ENCODE measurements around the gene ACSS1.

DNA sequence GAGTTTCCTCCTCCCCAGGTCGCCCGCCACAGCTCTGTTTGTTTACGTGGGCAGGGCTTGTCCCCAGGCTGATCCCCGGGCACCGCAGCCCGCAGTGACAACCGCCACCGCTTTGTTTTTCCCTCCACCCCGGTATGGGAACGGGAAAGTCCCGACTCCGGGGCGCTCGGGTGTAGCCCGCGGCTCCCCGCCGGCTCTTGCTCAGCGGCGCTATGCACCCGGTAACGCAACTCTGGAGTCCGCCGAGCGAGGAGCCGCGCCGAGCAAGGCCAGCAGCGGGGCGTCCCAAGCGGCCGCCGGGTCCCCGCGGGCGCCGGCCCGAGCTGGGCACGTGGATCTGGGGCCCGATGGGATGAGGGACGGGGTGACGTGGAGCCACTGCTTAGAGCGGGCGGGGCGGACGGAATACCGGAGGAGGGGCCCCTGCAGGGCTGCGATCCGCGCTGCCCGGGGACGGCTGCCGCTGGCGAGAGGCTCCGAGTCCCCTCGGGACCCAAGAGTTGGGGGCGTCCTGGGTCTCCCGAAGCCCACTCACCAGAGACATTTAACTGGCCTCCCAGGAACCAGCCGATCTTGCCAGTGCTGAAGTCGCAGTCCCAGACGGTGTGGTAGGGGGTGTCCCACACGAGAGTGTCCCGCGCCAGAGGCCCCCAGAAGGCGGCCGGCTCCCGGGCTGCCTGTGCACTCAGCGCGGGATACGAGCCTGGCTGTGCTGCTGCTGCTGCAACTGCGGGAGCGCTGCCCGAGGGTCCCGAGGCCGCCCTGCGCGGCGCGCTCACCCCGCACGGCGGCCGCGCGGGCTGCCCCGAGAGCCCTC, 497 bp downstream of the ACSS1 start:
- TF ChIP-seq, protein P1, sequence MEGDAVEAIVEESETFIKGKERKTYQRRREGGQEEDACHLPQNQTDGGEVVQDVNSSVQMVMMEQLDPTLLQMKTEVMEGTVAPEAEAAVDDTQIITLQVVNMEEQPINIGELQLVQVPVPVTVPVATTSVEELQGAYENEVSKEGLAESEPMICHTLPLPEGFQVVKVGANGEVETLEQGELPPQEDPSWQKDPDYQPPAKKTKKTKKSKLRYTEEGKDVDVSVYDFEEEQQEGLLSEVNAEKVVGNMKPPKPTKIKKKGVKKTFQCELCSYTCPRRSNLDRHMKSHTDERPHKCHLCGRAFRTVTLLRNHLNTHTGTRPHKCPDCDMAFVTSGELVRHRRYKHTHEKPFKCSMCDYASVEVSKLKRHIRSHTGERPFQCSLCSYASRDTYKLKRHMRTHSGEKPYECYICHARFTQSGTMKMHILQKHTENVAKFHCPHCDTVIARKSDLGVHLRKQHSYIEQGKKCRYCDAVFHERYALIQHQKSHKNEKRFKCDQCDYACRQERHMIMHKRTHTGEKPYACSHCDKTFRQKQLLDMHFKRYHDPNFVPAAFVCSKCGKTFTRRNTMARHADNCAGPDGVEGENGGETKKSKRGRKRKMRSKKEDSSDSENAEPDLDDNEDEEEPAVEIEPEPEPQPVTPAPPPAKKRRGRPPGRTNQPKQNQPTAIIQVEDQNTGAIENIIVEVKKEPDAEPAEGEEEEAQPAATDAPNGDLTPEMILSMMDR (conservative IDR thresholded peaks at IDR 0.05; ENCODE audit: low read depth in 2 of 2), result no peak
- TF ChIP-seq EZH2 (IDR thresholded peaks at IDR 0.05; ENCODE audit: low read depth, unreplicated experiment) (peak; percentile 64), JUNB (IDR thresholded peaks at IDR 0.05; ENCODE audit: unreplicated experiment) (no peak), POLR2AphosphoS5 (IDR thresholded peaks at IDR 0.05; ENCODE audit: low read depth) (no peak), CREB1 (CRISPR knock-in tag; IDR thresholded peaks at IDR 0.05; ENCODE audit: low read depth) (0 out of 2 replicates have a peak, but pooled peaks have one; percentile 17), ZNF114 (CRISPR knock-in tag; IDR thresholded peaks at IDR 0.05) (no peak)
- TF ChIP-seq, protein P2, sequence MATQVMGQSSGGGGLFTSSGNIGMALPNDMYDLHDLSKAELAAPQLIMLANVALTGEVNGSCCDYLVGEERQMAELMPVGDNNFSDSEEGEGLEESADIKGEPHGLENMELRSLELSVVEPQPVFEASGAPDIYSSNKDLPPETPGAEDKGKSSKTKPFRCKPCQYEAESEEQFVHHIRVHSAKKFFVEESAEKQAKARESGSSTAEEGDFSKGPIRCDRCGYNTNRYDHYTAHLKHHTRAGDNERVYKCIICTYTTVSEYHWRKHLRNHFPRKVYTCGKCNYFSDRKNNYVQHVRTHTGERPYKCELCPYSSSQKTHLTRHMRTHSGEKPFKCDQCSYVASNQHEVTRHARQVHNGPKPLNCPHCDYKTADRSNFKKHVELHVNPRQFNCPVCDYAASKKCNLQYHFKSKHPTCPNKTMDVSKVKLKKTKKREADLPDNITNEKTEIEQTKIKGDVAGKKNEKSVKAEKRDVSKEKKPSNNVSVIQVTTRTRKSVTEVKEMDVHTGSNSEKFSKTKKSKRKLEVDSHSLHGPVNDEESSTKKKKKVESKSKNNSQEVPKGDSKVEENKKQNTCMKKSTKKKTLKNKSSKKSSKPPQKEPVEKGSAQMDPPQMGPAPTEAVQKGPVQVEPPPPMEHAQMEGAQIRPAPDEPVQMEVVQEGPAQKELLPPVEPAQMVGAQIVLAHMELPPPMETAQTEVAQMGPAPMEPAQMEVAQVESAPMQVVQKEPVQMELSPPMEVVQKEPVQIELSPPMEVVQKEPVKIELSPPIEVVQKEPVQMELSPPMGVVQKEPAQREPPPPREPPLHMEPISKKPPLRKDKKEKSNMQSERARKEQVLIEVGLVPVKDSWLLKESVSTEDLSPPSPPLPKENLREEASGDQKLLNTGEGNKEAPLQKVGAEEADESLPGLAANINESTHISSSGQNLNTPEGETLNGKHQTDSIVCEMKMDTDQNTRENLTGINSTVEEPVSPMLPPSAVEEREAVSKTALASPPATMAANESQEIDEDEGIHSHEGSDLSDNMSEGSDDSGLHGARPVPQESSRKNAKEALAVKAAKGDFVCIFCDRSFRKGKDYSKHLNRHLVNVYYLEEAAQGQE (IDR thresholded peaks at IDR 0.05; ENCODE audit: unreplicated experiment), result no peak
